B cell (primary cell): Measurements from ENCODE around the gene STYK1.

Experiments
- CTCF ChIP-seq: fragments of 200-600 bp; IDR thresholded peaks from one replicate; pipeline ENCODE4 v1.8.0; 2022; ENCODE audit warnings: antibody characterized with exemption, mild to moderate bottlenecking
- EZH2 ChIP-seq: IDR thresholded peaks from 2 replicates; pipeline ENCODE4 v1.6.1; 2012; ENCODE audit warnings: borderline replicate concordance, low read depth, mild to moderate bottlenecking, moderate library complexity, low read length; ENCODE audit not compliant: insufficient read depth, poor library complexity, severe bottlenecking

- TF ChIP-seq CTCF: no peak
- TF ChIP-seq EZH2: no peak
Measured at GRCh38 chr12:10582704-10583103, 91.1 kb downstream of the STYK1 start.
